ENCODE measurements around the gene TMEM165. TPM values are rescaled to one million over a fixed set of nuclear protein-coding genes. Genes with fewer than 3 reads are reported as not detected.

TMEM165 gene
- total RNA-seq, 2 donors from 2014 or later, result 75.5 to 90.1 TPM

Other genes with a start within 250 kb of the TMEM165 start
- gene SRD5A3, start 49.7 kb upstream of the TMEM165 start, total RNA-seq, result 1 to 10 TPM; 6.0 to 8.3 TPM
- 10 to 100 TPM; 29.8 to 33.2 TPM for gene CLOCK, start 151.0 kb downstream of the TMEM165 start, total RNA-seq
- not detected for gene PDCL2, start 196.3 kb downstream of the TMEM165 start, total RNA-seq
- under 1 TPM in 1 of 2 donors, not detected in 1; 0.47 TPM for gene NMU, start 240.3 kb downstream of the TMEM165 start, total RNA-seq

Measured in right atrium auricular region (tissue), 2 donors.